ENCODE data around the gene TARBP1. TPM values are rescaled to one million over a fixed set of nuclear protein-coding genes. Genes with fewer than 3 reads are reported as not detected.
"Not testable (repeated sequence)": the region's sequence is repeated elsewhere in the genome, so short reads cannot be mapped to it uniquely, and the experiment has no call there.

Gene TARBP1
- total and polyA plus RNA-seq, 3 experiments from 2014 or later = 15.0 to 36.4 (median 34.8) TPM

GRCh38 chr1:234409328-234409727 lies 69.7 kb downstream of the TARBP1 start:
- DNase-seq = no peak
- Mint-ChIP-seq H3K4me3 (peak overlapping the region in 1 of 7 donors; percentile 9), H3K27me3 (no peaks in the 10 kb centered on the region)

GRCh38 chr1:234408757-234409156 lies 70.2 kb downstream of the TARBP1 start:
- H3K4me1 Mint-ChIP-seq = peaks cover 0 to 7% (median 4%) of the 10 kb centered on the region in 3 donors
- no peaks in the 10 kb centered on the region for H3K27me3 Mint-ChIP-seq
- H3K27ac Mint-ChIP-seq = peak overlapping the region; percentile 6 to 93 (median 59)
- H3K36me3 ChIP-seq (ENCODE audit: insufficient read depth, low read length) = no peaks in the 10 kb centered on the region
- CTCF ChIA-PET = no interaction called here
- no peaks in the 10 kb centered on the region for H3K9me3 Mint-ChIP-seq
- H3K9me3 ChIP-seq (ENCODE audit: low read length) = no peaks in the 10 kb centered on the region
- no peak for DNase-seq
- H3K4me1 ChIP-seq (ENCODE audit: insufficient read depth, low read length) = peaks cover 38% of the 10 kb centered on the region
- H3K4me3 ChIP-seq (ENCODE audit: low read length) = no peak overlapping the region
- H3K4me3 Mint-ChIP-seq = peak overlapping the region in 2 of 7 donors; percentile 6 to 33
- POLR2A ChIA-PET = no interaction called here
- no peak overlapping the region for H3K27ac ChIP-seq (ENCODE audit: low read depth, low read length)
- H3K27me3 ChIP-seq (ENCODE audit: insufficient read depth, low read length, poor library complexity, severe bottlenecking) = no peaks in the 10 kb centered on the region
- peaks cover 6 to 63% (median 26%) of the 10 kb centered on the region in 3 donors for H3K36me3 Mint-ChIP-seq

More at GRCh38 chr1:234409328-234409727, 69.7 kb downstream of the TARBP1 start:
- Histone ChIP-seq H3K4me1 (ENCODE audit: insufficient read depth, low read length) (peaks cover 38% of the 10 kb centered on the region), H3K9me3 (ENCODE audit: low read length) (no peaks in the 10 kb centered on the region), H3K27me3 (ENCODE audit: insufficient read depth, low read length, poor library complexity, severe bottlenecking) (no peaks in the 10 kb centered on the region), H3K27ac (ENCODE audit: low read depth, low read length) (no peak overlapping the region), H3K4me3 (ENCODE audit: low read length) (no peak overlapping the region), H3K36me3 (ENCODE audit: insufficient read depth, low read length) (no peaks in the 10 kb centered on the region)
- Mint-ChIP-seq H3K27ac (peak overlapping the region in 2 of 8 donors; percentile 29 to 93), H3K9me3 (no peaks in the 10 kb centered on the region), H3K36me3 (peaks cover 6 to 67% (median 29%) of the 10 kb centered on the region in 3 donors), H3K4me1 (peaks cover 0 to 7% (median 4%) of the 10 kb centered on the region in 3 donors)
- ChIA-PET CTCF (no interaction called here), POLR2A (no interaction called here)

- H3K27ac Mint-ChIP-seq = peak overlapping the region in 2 of 8 donors; percentile 52 to 82
- CTCF ChIA-PET = no interaction called here
- H3K4me3 Mint-ChIP-seq = no peak overlapping the region
- H3K27me3 Mint-ChIP-seq = no peaks in the 10 kb centered on the region
- no peak overlapping the region for H3K4me3 ChIP-seq (ENCODE audit: low read length)
- H3K27me3 ChIP-seq (ENCODE audit: insufficient read depth, low read length, poor library complexity, severe bottlenecking) = no peaks in the 10 kb centered on the region
- H3K4me1 Mint-ChIP-seq = peaks cover 12 to 17% (median 15%) of the 10 kb centered on the region in 3 donors
- no peaks in the 10 kb centered on the region for H3K9me3 Mint-ChIP-seq
- no peaks in the 10 kb centered on the region for H3K36me3 ChIP-seq (ENCODE audit: insufficient read depth, low read length)
- H3K9me3 ChIP-seq (ENCODE audit: low read length) = no peaks in the 10 kb centered on the region
- no peak overlapping the region for H3K27ac ChIP-seq (ENCODE audit: low read depth, low read length)
- peaks cover 45% of the 10 kb centered on the region for H3K4me1 ChIP-seq (ENCODE audit: insufficient read depth, low read length)
- DNase-seq = no peak
- POLR2A ChIA-PET = no interaction called here
- H3K36me3 Mint-ChIP-seq = peaks cover 10 to 52% (median 15%) of the 10 kb centered on the region in 3 donors
These were observed 72.1 kb downstream of the TARBP1 start for GRCh38 chr1:234406871-234407270.

GRCh38 chr1:234405676-234406075 lies 73.3 kb downstream of the TARBP1 start:
- Mint-ChIP-seq H3K27me3 (no peaks in the 10 kb centered on the region), H3K27ac (peak overlapping the region in 4 of 8 donors; percentile 17 to 87 (median 35)), H3K9me3 (no peaks in the 10 kb centered on the region), H3K4me1 (peaks cover 23 to 29% (median 27%) of the 10 kb centered on the region in 3 donors), H3K36me3 (peaks cover 10 to 43% (median 15%) of the 10 kb centered on the region in 3 donors), H3K4me3 (no peak overlapping the region)
- Histone ChIP-seq H3K4me3 (ENCODE audit: low read length) (no peak overlapping the region), H3K27me3 (ENCODE audit: insufficient read depth, low read length, poor library complexity, severe bottlenecking) (no peaks in the 10 kb centered on the region), H3K36me3 (ENCODE audit: insufficient read depth, low read length) (no peaks in the 10 kb centered on the region), H3K27ac (ENCODE audit: low read depth, low read length) (no peak overlapping the region), H3K9me3 (ENCODE audit: low read length) (no peaks in the 10 kb centered on the region), H3K4me1 (ENCODE audit: insufficient read depth, low read length) (peaks cover 57% of the 10 kb centered on the region)
- DNase-seq = no peak
- CTCF ChIA-PET = no interaction called here
- POLR2A ChIA-PET = no interaction called here

- Histone ChIP-seq H3K36me3 (ENCODE audit: insufficient read depth, low read length) (no peaks in the 10 kb centered on the region), H3K4me1 (ENCODE audit: insufficient read depth, low read length) (peaks cover 62% of the 10 kb centered on the region), H3K27me3 (ENCODE audit: insufficient read depth, low read length, poor library complexity, severe bottlenecking) (no peaks in the 10 kb centered on the region), H3K4me3 (ENCODE audit: low read length) (no peak overlapping the region), H3K27ac (ENCODE audit: low read depth, low read length) (no peak overlapping the region), H3K9me3 (ENCODE audit: low read length) (no peaks in the 10 kb centered on the region)
- peak overlapping the region in 7 of 8 donors; percentile 13 to 83 (median 47) for H3K27ac Mint-ChIP-seq
- peaks cover 38 to 46% (median 39%) of the 10 kb centered on the region in 3 donors for H3K4me1 Mint-ChIP-seq
- no peaks in the 10 kb centered on the region for H3K27me3 Mint-ChIP-seq
- H3K4me3 Mint-ChIP-seq = peak overlapping the region in 2 of 7 donors; percentile 21 to 54
- DNase-seq = no peak
- H3K9me3 Mint-ChIP-seq = no peaks in the 10 kb centered on the region
- CTCF ChIA-PET = no interaction called here
- H3K36me3 Mint-ChIP-seq = peaks cover 4 to 25% (median 5%) of the 10 kb centered on the region in 3 donors
- POLR2A ChIA-PET = no interaction called here
These were observed 76.0 kb downstream of the TARBP1 start for GRCh38 chr1:234402939-234403338.

- peak overlapping the region; percentile 32 for H3K4me3 ChIP-seq (ENCODE audit: low read length)
- peaks cover 50% of the 10 kb centered on the region for H3K4me1 ChIP-seq (ENCODE audit: insufficient read depth, low read length)
- ChIA-PET POLR2A (no interaction called here), CTCF (no interaction called here)
- no peaks in the 10 kb centered on the region for H3K9me3 ChIP-seq (ENCODE audit: low read length)
- peak overlapping the region; percentile 29 to 82 (median 67) for H3K4me3 Mint-ChIP-seq
- H3K36me3 Mint-ChIP-seq = peaks cover 4 to 21% (median 5%) of the 10 kb centered on the region in 3 donors
- H3K36me3 ChIP-seq (ENCODE audit: insufficient read depth, low read length) = no peaks in the 10 kb centered on the region
- no peak overlapping the region for H3K27ac ChIP-seq (ENCODE audit: low read depth, low read length)
- no peaks in the 10 kb centered on the region for H3K27me3 Mint-ChIP-seq
- no peaks in the 10 kb centered on the region for H3K9me3 Mint-ChIP-seq
- peak overlapping the region; percentile 80 to 97 (median 89) for H3K27ac Mint-ChIP-seq
- H3K4me1 Mint-ChIP-seq = peaks cover 42 to 50% (median 43%) of the 10 kb centered on the region in 3 donors
- DNase-seq = no peak
- H3K27me3 ChIP-seq (ENCODE audit: insufficient read depth, low read length, poor library complexity, severe bottlenecking) = no peaks in the 10 kb centered on the region
These were observed 77.3 kb downstream of the TARBP1 start for GRCh38 chr1:234401658-234402057.

- H3K4me3 ChIP-seq (ENCODE audit: low read length) = peak overlapping the region; percentile 32
- H3K27me3 ChIP-seq (ENCODE audit: insufficient read depth, low read length, poor library complexity, severe bottlenecking) = no peaks in the 10 kb centered on the region
- H3K4me1 Mint-ChIP-seq = peaks cover 43 to 52% (median 43%) of the 10 kb centered on the region in 3 donors
- H3K4me3 Mint-ChIP-seq = peak overlapping the region; percentile 48 to 82 (median 77)
- peak overlapping the region; percentile 82 to 97 (median 89) for H3K27ac Mint-ChIP-seq
- H3K9me3 Mint-ChIP-seq = no peaks in the 10 kb centered on the region
- peaks cover 4 to 18% (median 5%) of the 10 kb centered on the region in 3 donors for H3K36me3 Mint-ChIP-seq
- H3K9me3 ChIP-seq (ENCODE audit: low read length) = no peaks in the 10 kb centered on the region
- CTCF ChIA-PET = no interaction called here
- POLR2A ChIA-PET = no interaction called here
- no peaks in the 10 kb centered on the region for H3K36me3 ChIP-seq (ENCODE audit: insufficient read depth, low read length)
- peaks cover 41% of the 10 kb centered on the region for H3K4me1 ChIP-seq (ENCODE audit: insufficient read depth, low read length)
- H3K27me3 Mint-ChIP-seq = no peaks in the 10 kb centered on the region
- peak in 1 of 5 donors; percentile 14 for DNase-seq
- H3K27ac ChIP-seq (ENCODE audit: low read depth, low read length) = peak overlapping the region; percentile 3
These were observed 78.2 kb downstream of the TARBP1 start for GRCh38 chr1:234400773-234401172.

GRCh38 chr1:234399515-234399914 lies 79.5 kb downstream of the TARBP1 start:
- DNase-seq; CTCF ChIA-PET; H3K27me3 ChIP-seq (ENCODE audit: insufficient read depth, low read length, poor library complexity, severe bottlenecking); H3K27ac ChIP-seq (ENCODE audit: low read depth, low read length); H3K36me3 ChIP-seq (ENCODE audit: insufficient read depth, low read length); H3K9me3 Mint-ChIP-seq; H3K9me3 ChIP-seq (ENCODE audit: low read length); H3K27me3 Mint-ChIP-seq: not testable (repeated sequence)
- Histone ChIP-seq H3K4me3 (ENCODE audit: low read length) (peak overlapping the region; percentile 32), H3K4me1 (ENCODE audit: insufficient read depth, low read length) (peaks cover 30% of the 10 kb centered on the region)
- H3K27ac Mint-ChIP-seq = peak overlapping the region in 7 of 8 donors; percentile 50 to 90 (median 79)
- peaks cover 8 to 18% (median 8%) of the 10 kb centered on the region in 3 donors for H3K36me3 Mint-ChIP-seq
- H3K4me3 Mint-ChIP-seq = peak overlapping the region; percentile 66 to 85 (median 75)
- H3K4me1 Mint-ChIP-seq = peaks cover 43 to 52% (median 43%) of the 10 kb centered on the region in 3 donors
- POLR2A ChIA-PET = interaction anchor here (2.0 kb wide), 1 partner anchor 26 kb away, joined by 7 read pairs; the partner anchor contains the start of gene COA6
